Ramos (cell line): ENCODE measurements around the gene CFAP251.

Experiments
- in situ Hi-C: fragments of 300-500 bp; cut with MboI; formaldehyde crosslinking; loops from one replicate; pipeline ENCODE4 v1.14.3; 2022; ENCODE audit warnings: low sequenced_read_pairs; ENCODE audit not compliant: unreplicated experiment

The CFAP251 gene

DNA sequence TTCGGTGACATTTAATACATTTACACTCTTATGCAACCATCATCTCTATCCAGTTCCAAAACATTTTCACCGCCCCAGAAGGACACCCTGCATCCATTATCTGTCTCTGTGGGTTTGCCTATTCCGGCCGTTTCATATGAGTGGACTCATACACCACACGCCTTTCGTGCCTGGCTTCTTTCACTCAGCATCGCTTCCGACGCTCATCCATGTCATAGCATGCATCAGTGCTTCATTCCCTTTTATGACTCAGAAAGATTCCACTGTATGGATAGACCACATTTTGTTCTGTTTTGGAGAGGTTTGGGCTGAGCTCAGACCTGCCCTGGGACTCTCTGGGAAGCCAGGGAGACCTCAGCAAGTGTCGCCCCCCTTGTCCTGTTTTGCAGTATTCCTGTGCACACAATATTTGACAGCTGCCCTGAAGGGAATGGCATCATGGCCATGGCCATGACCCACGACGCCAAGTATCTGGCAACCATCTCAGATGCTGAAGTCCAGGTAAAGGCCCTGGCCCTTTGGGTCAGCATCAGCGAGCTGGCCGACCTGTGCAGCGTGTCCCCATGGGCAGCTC is 23.8 kb downstream of the CFAP251 start:
- in situ Hi-C loops: no loop called here

DNA sequence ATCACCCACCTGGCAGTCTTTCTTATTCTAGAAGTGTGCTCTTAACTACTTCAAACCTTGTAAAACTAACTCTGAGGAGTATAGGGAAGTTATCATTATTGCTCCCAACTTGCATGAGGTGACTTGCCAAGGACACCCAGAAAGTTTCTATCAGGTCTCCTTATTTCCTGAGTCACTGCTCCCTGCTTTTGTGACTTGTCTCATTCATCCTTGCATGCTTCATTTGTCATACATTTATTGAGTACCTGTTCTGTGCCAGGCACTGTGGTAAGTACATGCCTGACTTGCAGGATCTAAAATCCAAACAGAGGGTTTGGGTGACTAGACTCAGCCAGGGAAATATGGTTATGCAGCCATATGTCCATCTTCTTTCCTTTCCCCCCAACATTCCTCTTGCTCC is 25.5 kb downstream of the CFAP251 start:
- in situ Hi-C loops: no loop called here

DNA sequence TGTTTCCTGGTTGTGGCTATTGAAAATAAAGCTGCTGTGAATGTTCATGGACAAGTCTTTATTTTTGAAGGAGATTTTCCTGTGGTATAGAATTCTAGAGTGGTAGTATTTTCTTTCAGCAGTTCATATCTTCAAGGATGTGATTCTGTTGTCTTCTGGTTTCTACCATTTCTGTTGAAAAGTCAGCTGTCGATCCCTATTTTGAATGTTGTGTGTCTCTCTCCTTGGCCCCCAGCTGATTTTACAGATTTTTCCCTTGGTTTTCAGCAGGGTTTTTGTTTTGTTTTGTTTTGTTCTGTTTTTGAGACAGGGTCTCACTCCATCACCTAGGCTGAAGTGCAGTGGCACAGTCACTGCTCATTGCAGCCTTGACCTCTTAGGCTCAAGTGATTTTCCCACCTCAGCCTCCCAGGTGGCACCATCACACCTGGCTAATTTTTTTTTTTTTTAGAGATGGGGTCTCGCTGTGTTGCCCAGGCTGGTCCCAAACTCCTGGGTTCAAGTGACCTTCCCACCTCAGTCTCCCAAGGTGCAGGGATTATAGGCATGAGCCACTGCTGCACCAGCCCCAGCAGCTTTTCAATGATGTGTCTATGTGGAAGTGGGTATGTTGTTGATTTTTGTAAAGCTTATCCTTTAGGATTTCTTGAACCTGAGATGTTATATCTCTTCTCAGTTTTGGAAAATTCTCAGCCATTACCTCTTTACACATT is 28.1 kb downstream of the CFAP251 start:
- in situ Hi-C loops: no loop called here

DNA sequence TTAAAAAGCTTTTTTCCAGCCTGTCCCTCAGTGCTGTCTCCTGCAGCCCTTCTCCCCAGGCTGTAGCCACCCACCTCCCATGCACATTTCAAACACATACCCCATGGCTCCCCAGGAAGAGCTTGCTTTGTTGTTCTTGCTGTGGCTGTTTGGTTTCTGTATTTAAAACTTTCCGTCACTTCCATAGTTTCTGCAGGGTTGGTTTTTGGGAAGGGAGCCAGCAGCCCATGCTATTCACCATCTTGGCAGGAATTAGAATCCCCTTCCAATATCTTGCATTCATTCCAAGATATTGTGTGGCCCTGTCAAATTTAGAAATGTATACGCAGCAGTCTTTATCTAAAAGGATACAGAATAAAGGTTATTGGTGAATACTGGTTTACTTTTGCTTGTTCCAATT is 29.6 kb downstream of the CFAP251 start:
- in situ Hi-C loops: no loop called here

DNA sequence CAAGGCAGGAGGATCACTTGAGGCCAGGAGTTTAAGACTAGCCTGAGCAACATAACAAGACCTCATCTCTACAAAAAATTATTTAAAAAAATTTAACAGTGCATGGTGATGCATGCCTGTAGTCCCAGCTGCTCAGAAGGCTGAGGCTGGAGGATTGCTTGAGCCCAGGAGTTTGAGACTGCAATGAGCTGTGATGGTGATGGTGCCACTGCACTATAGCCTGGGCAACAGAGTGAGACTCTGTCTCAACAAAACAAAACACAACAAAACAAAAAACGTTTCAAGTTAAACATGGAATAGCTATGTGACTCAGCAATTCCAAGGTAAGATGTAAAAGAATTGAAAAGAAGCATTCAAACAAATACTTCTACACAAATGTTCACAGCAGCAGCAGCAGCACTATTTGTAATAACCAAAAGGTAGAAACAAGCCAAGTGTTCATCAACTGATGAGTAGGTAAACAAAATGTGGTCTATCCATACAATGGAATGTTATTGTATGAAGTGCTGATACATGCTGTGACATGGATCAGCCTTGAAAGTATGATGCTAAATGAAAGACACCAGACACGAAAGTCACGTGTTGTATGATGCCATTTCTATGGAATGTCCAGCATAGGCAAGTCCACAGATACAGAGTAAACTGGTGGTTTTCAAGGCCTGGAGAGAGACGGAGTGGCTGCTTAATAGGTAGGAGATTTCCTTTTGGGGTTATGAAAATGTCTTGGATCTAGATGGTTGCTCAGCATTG is 31.4 kb downstream of the CFAP251 start:
- in situ Hi-C loops: no loop called here

DNA sequence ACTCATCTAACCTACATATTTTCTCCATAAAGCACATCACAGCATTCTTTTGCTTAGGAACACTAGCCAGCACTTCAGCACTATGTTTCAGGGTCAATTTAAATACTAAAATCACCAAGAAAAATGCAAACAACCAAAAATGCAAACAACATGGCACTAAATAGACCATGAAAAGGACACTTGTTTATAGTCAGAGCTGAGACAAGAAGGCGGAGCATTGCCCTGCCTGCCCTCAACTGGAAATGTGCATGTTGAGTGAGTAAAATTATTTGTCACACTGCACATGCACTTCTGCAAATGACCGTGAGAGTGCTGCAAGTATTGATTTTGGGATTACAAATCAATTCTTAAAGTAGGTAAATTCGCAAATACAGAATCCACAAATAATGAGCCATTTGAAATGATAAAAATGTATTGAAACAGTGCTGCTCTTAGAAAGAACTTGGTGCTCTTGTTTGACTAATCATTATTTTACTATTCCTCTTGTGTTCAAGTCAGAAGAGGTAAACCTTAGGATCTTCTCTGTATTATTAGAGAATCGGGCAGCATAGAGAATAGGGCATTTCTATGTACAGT is 34.8 kb downstream of the CFAP251 start:
- in situ Hi-C loops: no loop called here

DNA sequence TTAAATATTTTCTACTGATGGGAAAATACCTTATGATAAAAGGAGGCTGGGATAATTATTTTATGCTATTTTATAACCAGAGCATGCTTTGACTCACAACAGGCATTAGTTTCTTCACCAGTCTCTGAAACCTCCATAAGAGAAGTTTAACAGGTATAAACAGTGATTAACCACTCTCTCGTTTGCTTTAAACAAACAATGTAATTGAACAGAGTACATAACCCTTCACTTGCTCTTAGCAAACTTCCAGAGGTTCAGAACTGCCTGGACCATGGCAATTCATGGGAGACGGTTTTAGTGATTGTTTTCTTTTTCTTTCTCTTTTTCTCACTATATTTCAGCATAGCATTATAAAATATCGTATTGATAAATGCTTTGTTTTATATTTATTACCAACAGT is 35.3 kb downstream of the CFAP251 start:
- in situ Hi-C loops: no loop called here

DNA sequence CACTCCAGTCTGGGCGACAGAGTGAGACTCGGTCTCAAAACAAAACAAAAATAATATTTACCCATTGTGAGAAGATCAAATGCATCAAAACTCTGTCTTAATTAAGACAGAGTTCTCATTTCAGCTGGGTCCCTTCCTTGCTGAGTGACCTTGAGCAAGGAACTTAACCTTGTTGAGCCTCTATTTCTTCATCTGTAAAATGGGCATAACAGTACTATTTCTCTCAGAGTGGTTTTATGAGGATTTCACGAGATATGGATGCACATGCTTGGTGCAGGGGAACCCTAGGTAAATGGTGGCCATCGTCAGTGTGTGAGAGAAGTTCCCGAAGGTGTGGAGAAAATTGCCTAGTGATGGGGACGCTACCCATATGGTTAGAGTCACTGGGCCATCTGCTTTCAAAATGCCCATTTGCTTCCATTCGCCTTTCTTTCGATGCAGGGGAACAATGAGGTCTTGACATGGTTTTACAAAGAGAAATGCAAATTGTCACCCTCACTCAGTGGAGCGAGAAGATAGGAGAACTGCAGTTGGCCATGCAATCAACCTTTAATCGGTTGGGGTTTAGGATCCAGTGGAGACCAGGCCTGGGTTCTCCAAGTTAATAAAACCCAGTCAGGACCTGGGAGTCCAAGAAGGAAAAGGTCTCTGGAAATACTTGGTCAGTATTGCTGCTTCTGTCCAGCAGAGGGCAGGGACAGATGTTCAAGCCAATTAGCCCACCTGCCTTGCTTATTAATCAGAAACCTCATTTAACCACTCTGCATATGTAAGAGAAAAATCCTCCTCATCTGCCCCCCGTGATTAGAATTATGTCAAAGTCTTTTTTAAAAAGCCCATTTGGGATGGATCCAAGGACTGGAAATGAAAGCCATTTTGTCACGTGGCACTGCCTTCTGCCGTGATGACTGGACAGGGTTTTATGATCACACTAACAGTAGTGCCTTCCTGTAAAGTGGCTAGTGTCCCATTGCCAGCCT is 37.2 kb downstream of the CFAP251 start:
- in situ Hi-C loops: no loop called here

DNA sequence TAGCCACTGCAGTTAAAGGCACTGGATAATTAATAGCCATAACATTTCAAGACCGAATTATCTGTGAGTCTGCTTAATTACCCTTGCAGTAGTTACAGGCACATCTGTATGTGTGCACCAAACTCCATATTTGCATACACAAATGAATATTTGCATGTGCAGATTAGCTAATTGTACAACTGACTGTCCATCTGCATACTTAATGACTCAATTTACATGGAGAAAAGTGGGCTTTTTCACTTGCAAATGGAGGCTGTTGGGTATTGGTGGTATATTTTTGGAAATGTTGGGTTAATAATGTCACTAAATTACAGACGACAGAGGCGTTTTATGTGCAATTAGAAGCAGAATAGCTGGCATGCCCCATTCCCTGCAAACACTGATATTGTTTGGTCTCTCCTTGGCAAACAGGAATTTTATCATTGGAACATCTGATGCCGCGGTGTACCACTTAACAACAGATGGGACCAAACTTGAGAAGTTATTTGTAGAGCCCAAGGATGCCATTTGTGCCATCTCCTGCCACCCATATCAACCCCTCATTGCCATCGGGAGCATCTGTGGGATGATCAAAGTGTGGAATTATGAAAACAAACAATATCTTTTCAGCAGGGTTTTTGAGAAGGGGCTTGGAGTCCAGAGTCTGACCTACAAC is 39.6 kb downstream of the CFAP251 start:
- in situ Hi-C loops: no loop called here

DNA sequence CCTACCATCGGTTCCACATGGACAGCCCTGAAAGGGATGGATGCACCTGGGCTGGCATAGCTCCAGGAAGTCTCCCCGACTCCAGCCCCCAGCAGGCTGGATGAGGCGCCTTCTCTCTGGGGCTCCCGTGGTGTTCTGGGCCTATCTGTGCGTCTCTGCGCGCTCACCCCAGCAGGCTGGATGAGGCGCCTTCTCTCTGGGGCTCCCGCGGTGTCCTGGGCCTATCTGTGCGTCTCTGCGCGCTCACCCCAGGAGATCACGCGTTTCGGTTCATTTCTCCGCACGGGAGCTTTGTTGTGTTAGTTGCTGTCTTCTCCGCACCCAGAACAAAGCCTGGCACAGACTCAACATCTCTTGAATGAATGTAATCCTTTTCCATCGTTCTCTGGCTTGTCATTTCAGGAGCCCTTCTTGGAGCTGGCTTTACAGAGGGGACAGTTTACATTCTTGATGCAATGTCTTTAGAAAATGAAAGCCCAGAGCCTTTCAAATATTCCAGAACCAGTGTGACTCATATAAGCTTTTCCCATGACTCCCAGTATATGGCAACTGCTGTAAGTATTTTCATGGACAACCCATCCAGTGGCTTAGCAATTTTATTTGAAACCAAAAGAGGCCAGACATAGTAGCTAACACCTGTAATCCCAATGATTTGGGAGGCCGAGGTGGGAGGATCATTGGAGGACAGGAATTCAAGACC is 40.3 kb downstream of the CFAP251 start:
- in situ Hi-C loops: no loop called here

DNA sequence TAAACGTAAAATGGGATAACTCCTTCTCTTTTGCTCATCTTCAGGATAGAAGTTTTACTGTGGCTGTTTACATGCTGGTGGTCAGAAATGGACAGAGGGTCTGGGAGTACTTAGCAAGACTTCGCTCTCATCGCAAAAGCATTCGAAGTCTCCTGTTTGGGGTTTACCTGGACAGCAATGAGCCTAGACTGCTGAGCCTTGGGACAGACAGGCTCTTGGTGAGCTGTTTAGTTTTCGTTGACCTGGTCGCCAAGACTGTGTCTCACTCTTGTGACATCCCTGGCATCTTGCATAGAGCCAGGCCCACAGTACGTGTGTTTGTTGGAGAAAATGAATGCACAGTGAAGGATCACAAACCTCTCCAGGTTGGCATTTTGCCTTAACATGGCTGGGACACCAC is 42.1 kb downstream of the CFAP251 start:
- in situ Hi-C loops: no loop called here

DNA sequence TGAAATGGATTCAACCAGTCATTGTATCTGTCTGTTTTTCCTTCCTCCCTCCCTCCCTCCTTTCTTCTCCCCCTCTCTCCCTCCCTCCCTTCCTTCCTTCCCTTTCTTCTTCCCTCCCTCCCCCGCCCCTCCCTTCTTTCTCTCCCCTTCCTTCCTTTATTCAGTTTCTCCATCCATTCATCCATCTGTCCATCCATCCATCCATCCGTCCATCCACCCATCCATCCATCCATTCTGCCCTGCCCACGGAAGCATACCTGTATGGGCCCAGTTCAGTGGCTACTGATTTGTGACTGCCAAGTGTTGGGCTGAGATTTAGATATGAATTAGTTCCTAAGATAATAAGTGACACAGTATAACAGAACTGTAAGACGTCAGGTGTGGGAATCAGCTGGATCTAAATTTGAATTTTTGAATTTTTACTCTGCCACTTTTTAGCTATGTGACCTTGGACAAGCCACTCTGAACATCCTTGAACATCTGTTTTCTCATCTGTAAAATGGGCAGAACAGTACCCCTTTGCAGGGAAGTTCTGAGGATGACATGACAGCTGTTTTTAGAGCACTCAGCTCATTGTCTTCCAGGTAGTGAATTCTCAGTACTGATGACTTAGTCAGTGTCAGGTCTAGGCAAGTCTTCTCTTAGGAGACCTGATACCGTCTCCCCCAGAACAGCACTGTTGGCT is 42.9 kb downstream of the CFAP251 start:
- in situ Hi-C loops: no loop called here

DNA sequence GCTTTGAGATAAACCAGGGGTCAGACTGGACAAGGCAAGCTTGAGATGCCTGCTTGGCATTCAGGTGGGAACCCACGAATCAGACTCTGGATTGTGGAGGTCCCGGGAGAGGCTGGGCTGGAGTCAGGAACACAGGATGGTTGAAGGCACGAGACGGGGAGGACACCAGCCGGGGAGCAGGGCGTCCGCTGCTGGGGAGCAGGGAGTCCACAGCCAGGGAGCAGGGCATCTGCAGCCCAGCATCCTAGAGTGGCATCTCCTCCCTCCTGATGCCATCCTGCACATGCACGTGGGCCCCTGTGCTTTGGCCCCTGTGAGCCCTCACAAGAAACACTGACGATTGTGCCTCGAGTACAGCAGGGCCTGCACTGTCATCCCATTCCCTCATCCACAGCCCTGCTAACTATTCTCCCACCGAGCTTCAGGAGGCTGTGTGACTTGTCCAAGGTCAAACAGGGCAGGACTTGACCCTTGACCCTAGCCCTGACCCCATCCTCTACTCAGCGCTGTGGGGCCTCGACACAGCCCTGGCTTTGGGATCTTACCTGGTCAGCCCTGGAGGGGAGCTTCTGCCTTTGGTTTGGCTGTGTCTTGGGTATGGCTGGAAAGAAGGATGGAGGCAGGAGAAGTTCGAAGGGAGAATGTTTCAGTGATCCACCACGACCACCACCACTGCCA is 45.1 kb downstream of the CFAP251 start:
- in situ Hi-C loops: no loop called here

DNA sequence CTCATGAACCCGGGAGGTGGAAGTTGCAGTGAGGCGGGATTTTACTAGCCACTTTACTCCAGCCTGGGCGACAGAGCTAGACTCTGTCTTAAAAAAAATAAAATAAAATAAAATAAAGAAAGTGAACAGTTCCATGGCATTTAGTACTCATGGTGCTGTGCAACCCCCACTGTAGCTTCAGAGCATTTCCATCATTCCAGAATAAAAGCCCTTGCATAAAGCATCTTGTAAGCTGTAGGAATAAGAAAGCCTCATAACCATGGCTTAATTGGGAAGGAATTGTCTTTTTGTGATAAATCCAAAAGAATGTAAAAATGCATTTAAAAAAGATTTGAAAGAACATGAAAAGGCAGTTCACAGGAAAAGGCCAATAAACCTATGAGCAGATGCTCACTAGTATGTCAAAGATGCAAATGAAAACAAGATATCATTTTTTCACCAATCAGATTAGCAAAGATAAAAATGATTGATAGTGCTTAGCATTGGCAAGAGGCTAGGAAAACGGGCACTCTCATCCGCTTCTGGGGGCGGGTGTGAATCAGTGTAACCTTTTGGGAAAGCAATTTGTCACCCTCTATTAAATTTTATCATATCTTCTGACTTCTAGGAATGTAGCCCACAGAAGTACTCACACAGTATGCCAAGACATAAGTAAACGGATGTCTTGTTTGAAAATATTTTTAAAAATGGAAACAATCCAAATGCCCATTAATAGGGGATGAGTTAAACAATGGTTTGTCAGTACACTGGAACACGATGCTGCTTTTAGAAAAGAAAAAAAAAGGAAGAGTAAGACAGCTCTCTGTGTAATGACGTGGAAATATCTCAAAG is 46.6 kb downstream of the CFAP251 start:
- in situ Hi-C loops: no loop called here

DNA sequence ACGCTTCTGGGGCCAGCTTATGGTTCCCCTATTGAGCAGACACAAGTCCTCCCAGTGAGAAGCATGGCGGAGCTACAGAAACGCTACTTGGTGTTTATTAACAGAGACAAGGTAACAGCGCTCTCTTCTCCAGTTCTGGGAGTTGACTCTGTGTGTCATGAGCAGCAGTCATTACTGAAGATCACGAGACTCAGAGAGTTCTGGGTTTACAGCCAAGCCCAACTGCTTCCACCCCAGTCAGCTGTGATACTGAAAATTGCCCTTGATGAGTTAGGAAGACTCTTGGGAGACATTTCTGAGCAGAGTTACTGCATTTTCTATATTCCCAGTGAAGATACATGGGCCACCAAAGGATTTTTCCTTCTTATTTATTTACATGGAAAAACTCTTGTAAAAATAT is 48.6 kb downstream of the CFAP251 start:
- in situ Hi-C loops: no loop called here

DNA sequence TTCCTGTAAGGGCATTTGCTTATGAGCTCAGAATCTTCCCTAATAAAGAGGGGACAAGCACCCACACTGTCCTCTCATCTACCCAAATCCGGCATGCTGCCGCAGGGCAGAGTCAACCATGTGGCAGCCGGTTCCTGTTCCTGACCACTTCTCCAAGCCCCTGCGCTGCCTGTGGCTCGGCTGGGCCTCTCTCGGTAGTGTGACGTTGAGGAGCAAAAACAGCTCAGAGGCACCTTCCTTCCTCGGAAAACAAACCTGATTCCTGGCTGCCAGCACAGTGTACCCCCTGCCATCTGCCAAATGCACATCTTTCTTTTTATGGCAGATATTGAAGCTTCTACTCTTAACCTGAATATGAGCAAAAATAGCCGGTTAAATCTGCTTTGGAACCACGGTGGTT is 50.5 kb downstream of the CFAP251 start:
- in situ Hi-C loops: no loop called here

DNA sequence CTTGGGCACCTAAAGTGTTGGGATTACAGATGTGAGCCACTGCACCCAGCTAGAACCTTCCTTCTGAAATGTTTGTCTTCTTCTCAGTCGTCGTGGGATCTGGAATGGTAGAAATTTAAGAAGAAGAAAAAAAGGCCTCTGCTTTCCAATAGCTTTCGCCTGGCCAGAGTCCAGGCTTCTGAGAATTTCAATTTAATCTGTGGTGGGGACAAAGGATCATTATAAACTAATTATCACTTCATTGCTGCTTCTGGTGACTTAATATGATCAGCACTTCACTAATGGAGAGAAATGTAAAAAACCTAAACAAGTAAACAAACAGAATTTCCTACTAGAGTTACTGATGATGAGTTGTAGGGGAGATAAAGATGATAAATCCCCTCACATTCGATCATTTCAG is 51.3 kb downstream of the CFAP251 start:
- in situ Hi-C loops: no loop called here
